Measurements from ENCODE around the gene RGS1. TPM values are rescaled to one million over a fixed set of nuclear protein-coding genes. Genes with fewer than 3 reads are reported as not detected.

The RGS1 gene
- total and polyA plus RNA-seq, 2 of the 8 experiments (the other 6 are each of a cell fraction or from before 2014, with no cell fraction given): not detected

GRCh38 chr1:192527950-192528349 lies 47.6 kb upstream of the RGS1 start:
- H3K18ac ChIP-seq (ENCODE audit: extremely low read depth, low read length): no peak overlapping the region
- no peak overlapping the region for H2BK120ac ChIP-seq (replicated peaks; ENCODE audit: low read depth, low read length)
- no peak overlapping the region for H2BK20ac ChIP-seq (ENCODE audit: low read length)
- no peak overlapping the region for H3K23ac ChIP-seq (ENCODE audit: insufficient read length)
- DNase-seq (ENCODE audit: low read depth in 1 of 2, low spot score in 2 of 2) (no peak), FAIRE-seq (no peak)
- H4K5ac ChIP-seq (ENCODE audit: insufficient read length, low read depth, low read length): no peak overlapping the region
- no peak overlapping the region for H3K4me2 ChIP-seq (ENCODE audit: insufficient read depth in 1 of 2, low read depth in 2 of 2, low read length in 2 of 2)
- no peaks in the 10 kb centered on the region for H3K36me3 ChIP-seq (ENCODE audit: control insufficient read depth in 2 of 4, insufficient read depth in 4 of 4, low read length in 3 of 4)
- H3K9ac ChIP-seq (replicated peaks in 1 of 4; ENCODE audit: extremely low read depth in 1 of 4, low read depth in 3 of 4, low read length in 3 of 4): no peak overlapping the region
- ChIA-PET POLR2A (ENCODE audit: partially characterized antibody) (no interaction called here), CTCF (ENCODE audit: partially characterized antibody) (interaction anchor here (1.0 to 1.5 kb wide), 2 partner anchors 52 to 58 kb away, joined by 3 to 4 read pairs; no protein-coding TSS in a partner anchor)
- no peaks in the 10 kb centered on the region for H3K4me1 ChIP-seq (replicated peaks in 1 of 4; ENCODE audit: control insufficient read depth in 3 of 4, insufficient read depth in 4 of 4, low read length in 3 of 4)
- H2BK12ac ChIP-seq (ENCODE audit: low read depth, low read length): no peak overlapping the region
- no peak overlapping the region for H3K14ac ChIP-seq (ENCODE audit: insufficient read length)
- no peaks in the 10 kb centered on the region for H3K79me1 ChIP-seq (ENCODE audit: low read depth, low read length)
- no peaks in the 10 kb centered on the region for H3K23me2 ChIP-seq (ENCODE audit: low read depth, low read length)
- no peak overlapping the region for H3K4me3 ChIP-seq (ENCODE audit: extremely low read depth in 1 of 4, insufficient read depth in 2 of 4, low read depth in 3 of 4, low read length in 4 of 4)
- H4K20me1 ChIP-seq (replicated peaks in 1 of 2; ENCODE audit: control insufficient read depth in 1 of 2, insufficient read depth in 2 of 2, low read length in 2 of 2): no peaks in the 10 kb centered on the region
- H3K9me3 ChIP-seq (ENCODE audit: insufficient read depth in 2 of 2, low read depth in 1 of 2, low read length in 1 of 2): no peaks in the 10 kb centered on the region
- no peak overlapping the region for H3K27ac ChIP-seq (ENCODE audit: low read depth, low read length)
- no peak overlapping the region for H2BK5ac ChIP-seq (ENCODE audit: low read depth, low read length)
- H2AK5ac ChIP-seq (ENCODE audit: low read depth, low read length): no peak overlapping the region
- no peak overlapping the region for H2AFZ ChIP-seq (ENCODE audit: low read length)
- H3K27me3 ChIP-seq (replicated peaks in 1 of 4; ENCODE audit: control insufficient read depth in 3 of 4, extremely low read depth in 1 of 4, insufficient read depth in 3 of 4, low read length in 3 of 4): no peaks in the 10 kb centered on the region
- H2BK15ac ChIP-seq (ENCODE audit: low read length): no peak overlapping the region
- H3K56ac ChIP-seq (replicated peaks; ENCODE audit: insufficient read length, low read depth, low read length): no peak overlapping the region
- no peak overlapping the region for H4K91ac ChIP-seq (replicated peaks; ENCODE audit: insufficient read length, low read length)
- H3K79me2 ChIP-seq (ENCODE audit: control insufficient read depth in 1 of 2, insufficient read depth in 2 of 2, low read length in 2 of 2): no peaks in the 10 kb centered on the region
- H4K8ac ChIP-seq (ENCODE audit: extremely low read depth, insufficient read depth, low read length): no peak overlapping the region
- no peak overlapping the region for H3K4ac ChIP-seq (replicated peaks; ENCODE audit: insufficient read length, low read depth, low read length)
- TF ChIP-seq HDAC6 (IDR thresholded peaks at IDR 0.05; ENCODE audit: low read depth, low read length): no peak
- no peak for TF ChIP-seq FOSL1 (IDR thresholded peaks at IDR 0.05; ENCODE audit: insufficient read depth, low read depth, low read length)
- TF ChIP-seq SAP30 (IDR thresholded peaks at IDR 0.05; ENCODE audit: insufficient read depth, insufficient replicate concordance, low read length): no peak
- TF ChIP-seq KDM4A (IDR thresholded peaks at IDR 0.05; ENCODE audit: low read depth, low read length, severe bottlenecking): no peak
- no peak for TF ChIP-seq CEBPB (IDR thresholded peaks at IDR 0.05; ENCODE audit: low read depth, low read length)
- no peak for TF ChIP-seq POLR2A (IDR thresholded peaks at IDR 0.05; ENCODE audit: control extremely low read depth in 1 of 2, low read depth in 2 of 2, low read length in 2 of 2)
- no peak for TF ChIP-seq SP1 (IDR thresholded peaks at IDR 0.05; ENCODE audit: low read depth, low read length)
